ENCODE measurements around the gene REPIN1. TPM values are rescaled to one million over a fixed set of nuclear protein-coding genes. Genes with fewer than 3 reads are reported as not detected.

REPIN1 gene
- total and polyA plus RNA-seq, 2 donors (not counting 1 experiment from before 2014, with no cell fraction given) = 165 to 190 TPM

- ChIA-PET POLR2A (no interaction called here), CTCF (no interaction called here)
- Histone ChIP-seq H3K9me3 (ENCODE audit: control extremely low read depth in 1 of 3, control insufficient read depth in 2 of 3, insufficient read depth in 1 of 3, low read length in 2 of 3) (peaks cover 0 to 3% (median 0%) of the 10 kb centered on the region in 3 donors), H3K4me3 (ENCODE audit: control extremely low read depth in 1 of 5, extremely low read depth in 1 of 5, insufficient read depth in 1 of 5, low read depth in 2 of 5, low read length in 4 of 5) (no peak overlapping the region), H3K27ac (ENCODE audit: low read length in 2 of 2) (no peak overlapping the region), H3K36me3 (replicated peaks in 1 of 2; ENCODE audit: control extremely low read depth in 1 of 2, control insufficient read depth in 1 of 2, extremely low read depth in 1 of 2, insufficient read depth in 2 of 2, low read length in 1 of 2) (no peaks in the 10 kb centered on the region), H3K4me2 (replicated peaks; ENCODE audit: low read depth, low read length, poor library complexity, severe bottlenecking) (no peak overlapping the region), H3K27me3 (replicated peaks in 1 of 4; ENCODE audit: control extremely low read depth in 1 of 4, control insufficient read depth in 3 of 4, insufficient read depth in 4 of 4, low read length in 3 of 4) (no peaks in the 10 kb centered on the region), H3K79me2 (ENCODE audit: control insufficient read depth, insufficient read depth, low read length) (no peaks in the 10 kb centered on the region), H2AFZ (ENCODE audit: insufficient read depth, low read depth, low read length, poor library complexity, severe bottlenecking) (no peak overlapping the region), H4K20me1 (ENCODE audit: control insufficient read depth, insufficient read depth, low read length, poor library complexity, severe bottlenecking) (no peaks in the 10 kb centered on the region), H3K4me1 (ENCODE audit: control insufficient read depth in 2 of 2, insufficient read depth in 2 of 2, low read length in 2 of 2) (no peaks in the 10 kb centered on the region), H3K9ac (ENCODE audit: low read length) (no peak overlapping the region)
- Mint-ChIP-seq H3K27ac (no peak overlapping the region), H3K4me1 (no peaks in the 10 kb centered on the region), H3K9me3 (ENCODE audit: insufficient read depth) (no peaks in the 10 kb centered on the region), H3K27me3 (no peaks in the 10 kb centered on the region), H3K4me3 (no peak overlapping the region)
- 95% methylated on average over 5 of the region's 7 CpGs for WGBS (ENCODE audit: insufficient coverage)
- DNase-seq (no peak), ATAC-seq (ENCODE audit: low read depth) (no peak)
- intact Hi-C loops (cut with micrococcal nuclease) = no loop called here
- TF ChIP-seq CTCF (IDR thresholded peaks at IDR 0.05) (no peak), EZH2 (IDR thresholded peaks at IDR 0.05; ENCODE audit: borderline replicate concordance, insufficient read depth, low read depth, low read length, poor library complexity, severe bottlenecking) (no peak)
Measured at GRCh38 chr7:150390205-150390604, 21.6 kb downstream of the REPIN1 start.

- ChIA-PET CTCF (interaction anchor here (2.1 kb wide), 1 partner anchor 11 kb away, joined by 4 read pairs; no protein-coding TSS in a partner anchor), POLR2A (no interaction called here)
- Mint-ChIP-seq H3K4me1 (no peaks in the 10 kb centered on the region), H3K27me3 (no peaks in the 10 kb centered on the region), H3K9me3 (ENCODE audit: insufficient read depth) (no peaks in the 10 kb centered on the region), H3K4me3 (no peak overlapping the region), H3K27ac (no peak overlapping the region)
- H3K79me2 ChIP-seq (ENCODE audit: control insufficient read depth, insufficient read depth, low read length) = peaks cover 4% of the 10 kb centered on the region
- WGBS (ENCODE audit: insufficient coverage) = 100% methylated on average over 1 of the region's 3 CpGs
- no peak overlapping the region for H3K4me3 ChIP-seq (ENCODE audit: control extremely low read depth in 1 of 5, extremely low read depth in 1 of 5, insufficient read depth in 1 of 5, low read depth in 2 of 5, low read length in 4 of 5)
- ATAC-seq (ENCODE audit: low read depth) (no peak), DNase-seq (no peak)
- H3K36me3 ChIP-seq (replicated peaks in 1 of 2; ENCODE audit: control extremely low read depth in 1 of 2, control insufficient read depth in 1 of 2, extremely low read depth in 1 of 2, insufficient read depth in 2 of 2, low read length in 1 of 2) = peaks cover 0 to 7% of the 10 kb centered on the region in 2 experiments
- H3K9ac ChIP-seq (ENCODE audit: low read length) = no peak overlapping the region
- no peak overlapping the region for H2AFZ ChIP-seq (ENCODE audit: insufficient read depth, low read depth, low read length, poor library complexity, severe bottlenecking)
- H3K27ac ChIP-seq (ENCODE audit: low read length in 2 of 2) = no peak overlapping the region
- H3K4me2 ChIP-seq (replicated peaks; ENCODE audit: low read depth, low read length, poor library complexity, severe bottlenecking) = no peak overlapping the region
- no peaks in the 10 kb centered on the region for H3K9me3 ChIP-seq (ENCODE audit: control extremely low read depth in 1 of 3, control insufficient read depth in 2 of 3, insufficient read depth in 1 of 3, low read length in 2 of 3)
- TF ChIP-seq EZH2 (IDR thresholded peaks at IDR 0.05; ENCODE audit: borderline replicate concordance, insufficient read depth, low read depth, low read length, poor library complexity, severe bottlenecking) (no peak), CTCF (IDR thresholded peaks at IDR 0.05) (no peak)
- intact Hi-C loops (cut with micrococcal nuclease) = no loop called here
- H4K20me1 ChIP-seq (ENCODE audit: control insufficient read depth, insufficient read depth, low read length, poor library complexity, severe bottlenecking) = no peaks in the 10 kb centered on the region
- H3K4me1 ChIP-seq (ENCODE audit: control insufficient read depth in 2 of 2, insufficient read depth in 2 of 2, low read length in 2 of 2) = no peaks in the 10 kb centered on the region
- H3K27me3 ChIP-seq (replicated peaks in 1 of 4; ENCODE audit: control extremely low read depth in 1 of 4, control insufficient read depth in 3 of 4, insufficient read depth in 4 of 4, low read length in 3 of 4) = no peaks in the 10 kb centered on the region
Measured at GRCh38 chr7:150393325-150393724, 24.7 kb downstream of the REPIN1 start.
